Heart left ventricle (tissue), 13 donors: ENCODE data around the gene FAM163A.

Experiments
- POLR2A ChIP-seq, 2 donors: fragments of 450-650 bp; IDR thresholded peaks; one replicate each; pipeline ENCODE4 v1.6.1; 2017; ENCODE audit warnings: antibody characterized with exemption in 2 of 2, mild to moderate bottlenecking in 2 of 2, moderate library complexity in 2 of 2
- TF ChIP-seq, protein P1 (sequence below), 12 donors: fragments of 200-600 bp; sonication (generic) in 4 of 12; IDR thresholded peaks; one replicate each; pipeline versions ENCODE4 v1.5.0 to v1.8.0; 2018 to 2022; ENCODE audit warnings: antibody characterized with exemption in 12 of 12, mild to moderate bottlenecking in 5 of 12
- donor health status: ischemic (EF 13 %, LVEDD 7.1; RV severe dilation, severe dysfunction).
- donor health status: DM: no; HTN: yes; CAD: no.
- donor health status: DM: no; HTN: no; CAD: no.
- donor health status: ischemic (EF 25% LVEDD 6.9; RV normal size, moderate dysfunction).
- donor health status: ischemic (EF 25% LVEDD 5.7; RV mildly dilated, moderate dysfunction).
- donor health status: ischemic (EF 35%, LVEDD 5.7; RV mildly dilated, moderate dysfunction).
- donor health status: nonischemic (EF 11% LVEDD 7.7; RV severe dilation, severe dysfunction).
- donor health status: DM: yes; HTN: yes; CAD: no.
- donor health status: PGD.
- donor health status: ischemic (EF 29% LVEDD 5.4; RV normal size, mild dysfunction).
- donor health status: nonischemic (EF 23%, LVEDD 6.1; RV moderate dilation, normal function).

DNA sequence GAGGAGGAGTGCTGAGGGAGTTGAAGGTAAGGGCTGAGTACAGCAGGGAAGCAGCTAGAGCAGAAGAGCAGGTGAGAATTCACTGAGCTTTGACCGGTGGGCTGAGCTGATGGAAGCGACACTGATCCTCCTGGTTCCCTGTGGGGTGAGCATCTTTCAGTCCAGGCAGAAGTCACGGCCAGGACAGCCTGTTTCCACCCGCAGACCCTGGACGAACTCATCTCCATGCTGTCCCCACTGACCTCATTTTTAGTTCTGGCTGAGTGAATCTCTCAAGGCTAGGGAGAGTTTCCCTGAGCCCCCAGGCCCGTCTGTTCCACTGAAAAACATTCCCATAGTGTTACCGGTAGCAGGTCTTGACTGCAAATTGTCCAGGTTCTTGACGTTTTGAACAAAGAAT, 31.5 kb downstream of the FAM163A start:
- TF ChIP-seq POLR2A (IDR thresholded peaks at IDR 0.05), result no peak
- TF ChIP-seq, protein P1, sequence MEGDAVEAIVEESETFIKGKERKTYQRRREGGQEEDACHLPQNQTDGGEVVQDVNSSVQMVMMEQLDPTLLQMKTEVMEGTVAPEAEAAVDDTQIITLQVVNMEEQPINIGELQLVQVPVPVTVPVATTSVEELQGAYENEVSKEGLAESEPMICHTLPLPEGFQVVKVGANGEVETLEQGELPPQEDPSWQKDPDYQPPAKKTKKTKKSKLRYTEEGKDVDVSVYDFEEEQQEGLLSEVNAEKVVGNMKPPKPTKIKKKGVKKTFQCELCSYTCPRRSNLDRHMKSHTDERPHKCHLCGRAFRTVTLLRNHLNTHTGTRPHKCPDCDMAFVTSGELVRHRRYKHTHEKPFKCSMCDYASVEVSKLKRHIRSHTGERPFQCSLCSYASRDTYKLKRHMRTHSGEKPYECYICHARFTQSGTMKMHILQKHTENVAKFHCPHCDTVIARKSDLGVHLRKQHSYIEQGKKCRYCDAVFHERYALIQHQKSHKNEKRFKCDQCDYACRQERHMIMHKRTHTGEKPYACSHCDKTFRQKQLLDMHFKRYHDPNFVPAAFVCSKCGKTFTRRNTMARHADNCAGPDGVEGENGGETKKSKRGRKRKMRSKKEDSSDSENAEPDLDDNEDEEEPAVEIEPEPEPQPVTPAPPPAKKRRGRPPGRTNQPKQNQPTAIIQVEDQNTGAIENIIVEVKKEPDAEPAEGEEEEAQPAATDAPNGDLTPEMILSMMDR (IDR thresholded peaks at IDR 0.05), result no peak
